ENCODE results near the gene FGFBP2. TPM values are rescaled to one million over a fixed set of nuclear protein-coding genes. Genes with fewer than 3 reads are reported as not detected.

The FGFBP2 gene
- total and polyA plus RNA-seq, 2 experiments from 2014 or later: 2.2 to 5.2 TPM

- Histone ChIP-seq H3K4me1 (ENCODE audit: insufficient read depth) (no peaks in the 10 kb centered on the region), H3K9me2 (replicated peaks; ENCODE audit: insufficient read depth) (no peaks in the 10 kb centered on the region), H4K20me1 (ENCODE audit: insufficient read depth, poor library complexity, severe bottlenecking) (no peaks in the 10 kb centered on the region), H2AFZ (no peak overlapping the region), H3K27ac (no peak overlapping the region), H3K9me3 (ENCODE audit: low read depth) (no peaks in the 10 kb centered on the region), H3K36me3 (replicated peaks; ENCODE audit: insufficient read depth, low read depth) (no peaks in the 10 kb centered on the region), H3K79me2 (no peaks in the 10 kb centered on the region), H3K4me2 (no peak overlapping the region), H3K4me3 (no peak overlapping the region), H3K27me3 (no peaks in the 10 kb centered on the region)
- 67% methylated on average over 5 of the region's 5 CpGs for WGBS (ENCODE audit: low lambda C conversion rate, missing lambda C conversion rate)
- no peak for TF ChIP-seq EZH2 (IDR thresholded peaks at IDR 0.05; ENCODE audit: borderline replicate concordance)
- TF ChIP-seq CTCF (IDR thresholded peaks at IDR 0.05; ENCODE audit: poor library complexity): no peak
- TF ChIP-seq EZH2phosphoT487 (IDR thresholded peaks at IDR 0.05; ENCODE audit: low read depth, severe bottlenecking, unreplicated experiment): no peak
- no peak for DNase-seq (ENCODE audit: low spot score)
These were observed 44.6 kb upstream of the FGFBP2 start for GRCh38 chr4:16007471-16008095.

GRCh38 chr4:16006771-16007446 lies 43.9 kb upstream of the FGFBP2 start:
- Histone ChIP-seq H3K4me1 (ENCODE audit: insufficient read depth) (no peaks in the 10 kb centered on the region), H3K4me3 (no peak overlapping the region), H3K9me2 (replicated peaks; ENCODE audit: insufficient read depth) (no peaks in the 10 kb centered on the region), H3K27ac (no peak overlapping the region), H3K4me2 (no peak overlapping the region), H3K27me3 (no peaks in the 10 kb centered on the region), H3K36me3 (replicated peaks; ENCODE audit: insufficient read depth, low read depth) (no peaks in the 10 kb centered on the region), H3K9me3 (ENCODE audit: low read depth) (no peaks in the 10 kb centered on the region), H2AFZ (no peak overlapping the region), H3K79me2 (no peaks in the 10 kb centered on the region), H4K20me1 (ENCODE audit: insufficient read depth, poor library complexity, severe bottlenecking) (no peaks in the 10 kb centered on the region)
- DNase-seq (ENCODE audit: low spot score): no peak
- 64% methylated on average over 6 of the region's 6 CpGs for WGBS (ENCODE audit: low lambda C conversion rate, missing lambda C conversion rate)
- TF ChIP-seq EZH2phosphoT487 (IDR thresholded peaks at IDR 0.05; ENCODE audit: low read depth, severe bottlenecking, unreplicated experiment) (no peak), EZH2 (IDR thresholded peaks at IDR 0.05; ENCODE audit: borderline replicate concordance) (no peak), CTCF (IDR thresholded peaks at IDR 0.05; ENCODE audit: poor library complexity) (no peak)

GRCh38 chr4:16005676-16006075 lies 42.7 kb upstream of the FGFBP2 start:
- TF ChIP-seq CTCF (IDR thresholded peaks at IDR 0.05; ENCODE audit: poor library complexity): no peak
- Histone ChIP-seq H3K79me2 (no peaks in the 10 kb centered on the region), H3K27ac (no peak overlapping the region), H3K4me1 (ENCODE audit: insufficient read depth) (no peaks in the 10 kb centered on the region), H3K9me3 (ENCODE audit: low read depth) (no peaks in the 10 kb centered on the region), H3K9me2 (replicated peaks; ENCODE audit: insufficient read depth) (no peaks in the 10 kb centered on the region), H4K20me1 (ENCODE audit: insufficient read depth, poor library complexity, severe bottlenecking) (no peaks in the 10 kb centered on the region), H2AFZ (no peak overlapping the region), H3K27me3 (no peaks in the 10 kb centered on the region), H3K4me3 (no peak overlapping the region), H3K36me3 (replicated peaks; ENCODE audit: insufficient read depth, low read depth) (no peaks in the 10 kb centered on the region), H3K4me2 (no peak overlapping the region)
- no peak for DNase-seq (ENCODE audit: low spot score)
- 67% methylated on average over 5 of the region's 5 CpGs for WGBS (ENCODE audit: low lambda C conversion rate, missing lambda C conversion rate)

Measured in hepatocyte (in vitro differentiated cells).